ENCODE results near the gene ARF6. TPM values are rescaled to one million over a fixed set of nuclear protein-coding genes. Genes with fewer than 3 reads are reported as not detected.

ARF6 gene
- total RNA-seq, 1 experiment from 2014 or later: 74.2 TPM

DNA sequence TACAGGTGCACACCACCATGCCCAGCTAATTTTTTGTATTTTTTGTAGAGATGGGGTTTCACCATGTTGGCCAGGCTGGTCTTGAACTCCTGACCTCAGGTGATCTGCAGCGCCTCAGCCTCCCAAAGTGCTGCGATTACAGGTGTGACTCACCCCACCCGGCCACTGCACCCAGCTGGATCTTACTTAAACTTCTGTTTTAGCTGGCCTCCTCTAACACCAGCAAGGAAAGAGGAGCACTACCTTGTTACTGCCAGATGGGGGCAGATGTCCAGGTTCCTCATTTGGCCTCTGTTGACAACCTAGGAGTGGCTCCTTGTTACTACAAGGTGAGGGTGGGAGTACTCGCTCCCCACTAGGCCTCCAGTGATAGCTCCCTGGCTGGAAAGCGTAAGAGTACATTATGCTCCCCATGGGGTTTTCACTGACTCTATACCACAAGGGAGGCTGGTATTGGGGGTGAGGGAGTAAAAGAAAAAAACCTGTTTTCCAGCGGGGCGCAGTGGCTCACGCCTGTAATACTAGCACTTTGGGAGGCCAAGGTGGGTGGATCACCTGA lies 13.2 kb upstream of the ARF6 start:
- intact Hi-C loops (cut with micrococcal nuclease; ENCODE audit: unreplicated experiment): no loop called here
- CTCF ChIA-PET: interaction anchor here (0.5 to 1.5 kb wide), 7 partner anchors 11 to 228 kb away, joined by 3 to 10 read pairs (median 4); partner anchors contain the start of gene ARF6
- peak; percentile 56 for TF ChIP-seq CTCF (IDR thresholded peaks at IDR 0.05; ENCODE audit: unreplicated experiment)
- peak; percentile 60 for DNase-seq
- Mint-ChIP-seq H3K4me1 (ENCODE audit: low read depth, unreplicated experiment) (peaks cover 19% of the 10 kb centered on the region), H3K4me3 (ENCODE audit: low read depth, unreplicated experiment) (no peak overlapping the region), H3K36me3 (ENCODE audit: insufficient read depth, unreplicated experiment) (no peaks in the 10 kb centered on the region), H3K27me3 (ENCODE audit: unreplicated experiment) (no peaks in the 10 kb centered on the region), H3K9me3 (ENCODE audit: low read depth, unreplicated experiment) (no peaks in the 10 kb centered on the region), H3K27ac (ENCODE audit: unreplicated experiment) (no peak overlapping the region)
- no TSS peak for BruUV-seq (replicated peaks)

DNA sequence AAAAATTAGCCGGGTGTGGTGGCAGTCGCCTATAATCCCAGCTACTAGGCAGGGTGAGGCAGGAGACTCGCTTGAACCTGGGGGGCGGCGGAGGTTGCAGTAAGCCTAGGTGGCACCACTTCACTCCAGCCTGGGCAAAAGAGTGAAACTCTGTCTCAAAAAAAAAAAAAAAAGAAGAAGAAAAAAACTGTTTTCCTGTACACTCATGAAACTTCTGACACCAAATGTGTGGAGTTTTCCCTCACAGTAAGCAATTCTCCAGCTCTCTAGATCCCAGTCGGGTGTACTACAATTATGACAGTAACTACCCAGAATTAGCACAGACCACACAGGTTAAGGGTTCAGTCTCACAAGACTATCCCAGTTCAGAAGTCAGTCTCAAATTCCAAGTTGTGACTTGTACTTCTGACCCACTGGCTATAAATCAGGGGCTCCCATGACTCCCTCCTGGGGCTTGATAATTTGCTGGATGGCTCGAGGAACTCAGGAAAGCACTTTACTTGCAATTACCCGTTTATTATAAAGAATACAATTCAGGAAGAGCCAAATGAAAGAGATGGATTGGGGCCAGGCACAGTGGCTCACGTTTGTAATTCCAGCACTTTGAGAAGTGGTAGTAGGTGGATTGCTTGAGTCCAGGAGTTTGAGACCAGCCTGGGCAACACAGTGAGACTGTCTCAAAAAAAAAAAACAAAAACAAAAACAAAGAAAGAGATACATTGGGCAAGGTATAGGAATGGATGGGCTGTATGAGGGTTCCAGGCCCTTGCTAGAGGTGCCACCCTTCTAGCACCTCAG lies 12.4 kb upstream of the ARF6 start:
- no peak for DNase-seq
- CTCF ChIA-PET: interaction anchor here (0.7 to 1.5 kb wide), 6 partner anchors 11 to 228 kb away, joined by 3 to 10 read pairs (median 3); partner anchors contain the start of gene ARF6
- intact Hi-C loops (cut with micrococcal nuclease; ENCODE audit: unreplicated experiment): no loop called here
- peaks cover 19% of the 10 kb centered on the region for H3K4me1 Mint-ChIP-seq (ENCODE audit: low read depth, unreplicated experiment)
- H3K4me3 Mint-ChIP-seq (ENCODE audit: low read depth, unreplicated experiment): no peak overlapping the region
- BruUV-seq (replicated peaks): no TSS peak
- no peaks in the 10 kb centered on the region for H3K9me3 Mint-ChIP-seq (ENCODE audit: low read depth, unreplicated experiment)
- TF ChIP-seq CTCF (IDR thresholded peaks at IDR 0.05; ENCODE audit: unreplicated experiment): no peak
- H3K27ac Mint-ChIP-seq (ENCODE audit: unreplicated experiment): no peak overlapping the region
- H3K27me3 Mint-ChIP-seq (ENCODE audit: unreplicated experiment): no peaks in the 10 kb centered on the region
- H3K36me3 Mint-ChIP-seq (ENCODE audit: insufficient read depth, unreplicated experiment): no peaks in the 10 kb centered on the region

- intact Hi-C loops (cut with micrococcal nuclease; ENCODE audit: unreplicated experiment): no loop called here
- Mint-ChIP-seq H3K36me3 (ENCODE audit: insufficient read depth, unreplicated experiment) (no peaks in the 10 kb centered on the region), H3K4me3 (ENCODE audit: low read depth, unreplicated experiment) (no peak overlapping the region), H3K27me3 (ENCODE audit: unreplicated experiment) (no peaks in the 10 kb centered on the region), H3K27ac (ENCODE audit: unreplicated experiment) (no peak overlapping the region), H3K4me1 (ENCODE audit: low read depth, unreplicated experiment) (peaks cover 10% of the 10 kb centered on the region), H3K9me3 (ENCODE audit: low read depth, unreplicated experiment) (no peaks in the 10 kb centered on the region)
- no peak for DNase-seq
- CTCF ChIA-PET: no interaction called here
- no peak for TF ChIP-seq CTCF (IDR thresholded peaks at IDR 0.05; ENCODE audit: unreplicated experiment)
- BruUV-seq (replicated peaks): no TSS peak
These were observed 11.4 kb upstream of the ARF6 start for GRCh38 chr14:49881350-49882001.

GRCh38 chr14:49882826-49883694 lies 9.8 kb upstream of the ARF6 start:
- intact Hi-C loops (cut with micrococcal nuclease; ENCODE audit: unreplicated experiment): no loop called here
- Mint-ChIP-seq H3K9me3 (ENCODE audit: low read depth, unreplicated experiment) (no peaks in the 10 kb centered on the region), H3K36me3 (ENCODE audit: insufficient read depth, unreplicated experiment) (no peaks in the 10 kb centered on the region), H3K27me3 (ENCODE audit: unreplicated experiment) (no peaks in the 10 kb centered on the region), H3K4me3 (ENCODE audit: low read depth, unreplicated experiment) (no peak overlapping the region), H3K27ac (ENCODE audit: unreplicated experiment) (no peak overlapping the region), H3K4me1 (ENCODE audit: low read depth, unreplicated experiment) (peaks cover 9% of the 10 kb centered on the region)
- DNase-seq: no peak
- CTCF ChIA-PET: interaction anchor here (0.5 kb wide), 1 partner anchor 91 kb away, joined by 3 read pairs; no protein-coding TSS in a partner anchor
- no peak for TF ChIP-seq CTCF (IDR thresholded peaks at IDR 0.05; ENCODE audit: unreplicated experiment)
- BruUV-seq (replicated peaks): no TSS peak

Measured in Calu3 (cell line).